Naive thymus-derived CD8-positive, alpha-beta T cell (primary cell): ENCODE results near the gene DEF6. TPM values are rescaled to one million over a fixed set of nuclear protein-coding genes. Genes with fewer than 3 reads are reported as not detected.

Source experiments
- ATAC-seq, 2 donors: fragments of 150-1000 bp; cut with Tn5 transposase in 1 of 2; sonication (Bioruptor Pico), chemical (Tn5 transposase) in 1 of 2; 1 replicate in 1 of 2; 2 replicates in 1 of 2; pipeline ENCODE4 v1.10.0; 2021; ENCODE audit warnings: mild to moderate bottlenecking in 2 of 2, moderate library complexity in 2 of 2
- POLR2A ChIA-PET: fragments of 350-600 bp; sonication (Branson Sonifier 250); formaldehyde crosslinking; loops from one replicate; lab custom pipeline; 2021; ENCODE audit warnings: antibody characterized with exemption; lab: Charles Lee
- DNase-seq, 10 donors: peaks; one replicate each; pipeline versions ENCODE4 v3.0.0 to v3.0.0-alpha.2; 2020 to 2022
- H3K27ac Mint-ChIP-seq, 10 donors: one replicate each; pipeline ENCODE4 v1.8.0; 2020 to 2022; ENCODE audit warnings: mild to moderate bottlenecking in 10 of 10, mixed read lengths in 10 of 10, moderate library complexity in 4 of 10, inconsistent platforms in 1 of 10
- H3K27me3 Mint-ChIP-seq, 5 donors: one replicate each; pipeline ENCODE4 v1.8.0; 2021 to 2022; ENCODE audit warnings: mixed read lengths in 5 of 5
- H3K36me3 Mint-ChIP-seq, 3 donors: one replicate each; pipeline ENCODE4 v1.8.0; 2020 to 2022; ENCODE audit warnings: mixed read lengths in 3 of 3, mild to moderate bottlenecking in 2 of 3, inconsistent platforms in 1 of 3
- H3K4me1 Mint-ChIP-seq, 4 donors: one replicate each; pipeline ENCODE4 v1.8.0; 2021 to 2022; ENCODE audit warnings: mixed read lengths in 4 of 4
- H3K4me3 Mint-ChIP-seq, 10 donors: one replicate each; pipeline ENCODE4 v1.8.0; 2020 to 2022; ENCODE audit warnings: mild to moderate bottlenecking in 10 of 10, mixed read lengths in 10 of 10, moderate library complexity in 6 of 10, inconsistent platforms in 1 of 10
- H3K9me3 Mint-ChIP-seq, 9 donors: one replicate each; pipeline ENCODE4 v1.8.0; 2020 to 2022; ENCODE audit warnings: mixed read lengths in 9 of 9, mild to moderate bottlenecking in 3 of 9, inconsistent platforms in 1 of 9, moderate library complexity in 1 of 9
- polyA plus RNA-seq, 3 donors: library from polyadenylated mRNA; unstranded; fragments of 300-500 nt; fragmentation: Illumina TruSeq; gene quantifications; one replicate each; pipeline ENCODE4 v1.2.3, GENCODE V29; 2021
- total RNA-seq, 8 experiments: library from RNA in 2 of 8; stranded (reverse) in 2 of 8; gene quantifications; one replicate each; pipeline ENCODE4 v1.2.3 and lab custom pipeline; 2021 to 2026

Gene DEF6
- 100 to 1,000 TPM; 263 to 268 TPM for total RNA-seq
- 100 to 1,000 TPM in 2 of 3 donors, 10 to 100 TPM in 1; 93.7 to 196 (median 136) TPM for polyA plus RNA-seq
- 125 to 430 (median 278) reads per million in 6 experiments for total RNA-seq (lab: John Stamatoyannopoulos, UW)

GRCh38 chr6:35297601-35298481, at the start of gene DEF6:
DEF6 (plus strand) TSS chr6:35297818; CDS start chr6:35297857, 39 bp downstream.
- H3K4me3 Mint-ChIP-seq = peak within 1 kb of the TSS; percentile 82 to 98 (median 90)
- no peaks in the 10 kb centered on the region for H3K9me3 Mint-ChIP-seq
- POLR2A ChIA-PET = interaction anchor here (0.6 to 26.1 kb wide), 11 partner anchors 9 to 439 kb away, joined by 3 to 766 read pairs (median 6); partner anchors contain the start of genes ARMC12, FANCE, PPARD and RPL10A
- no peaks in the 10 kb centered on the region for H3K27me3 Mint-ChIP-seq
- ATAC-seq = peak; percentile 82 to 87
- DNase-seq = peak; percentile 76 to 93 (median 86)
- H3K36me3 Mint-ChIP-seq = peaks cover 5 to 26% (median 9%) of the 10 kb centered on the region in 3 donors
- H3K27ac Mint-ChIP-seq = peak within 1 kb of the TSS; percentile 91 to 100 (median 97)
- H3K4me1 Mint-ChIP-seq = peaks cover 30 to 50% (median 47%) of the 10 kb centered on the region in 4 donors

- ATAC-seq = no peak
- Mint-ChIP-seq H3K4me3 (no peak overlapping the region), H3K27ac (no peak overlapping the region), H3K27me3 (no peaks in the 10 kb centered on the region), H3K36me3 (peaks cover 0 to 8% (median 6%) of the 10 kb centered on the region in 3 donors), H3K9me3 (no peaks in the 10 kb centered on the region), H3K4me1 (peaks cover 2 to 15% (median 9%) of the 10 kb centered on the region in 4 donors)
- no peak for DNase-seq
- POLR2A ChIA-PET = no interaction called here
These were observed 49.3 kb upstream of the DEF6 start for GRCh38 chr6:35248300-35248699.

GRCh38 chr6:35248965-35249364, 48.7 kb upstream of the DEF6 start:
- no peak for DNase-seq
- Mint-ChIP-seq H3K27ac (peak overlapping the region in 1 of 10 donors; percentile 24), H3K9me3 (no peaks in the 10 kb centered on the region), H3K4me1 (peaks cover 2 to 15% (median 10%) of the 10 kb centered on the region in 4 donors), H3K27me3 (no peaks in the 10 kb centered on the region), H3K36me3 (peaks cover 0 to 9% (median 6%) of the 10 kb centered on the region in 3 donors), H3K4me3 (no peak overlapping the region)
- POLR2A ChIA-PET = no interaction called here
- no peak for ATAC-seq

- Mint-ChIP-seq H3K9me3 (no peaks in the 10 kb centered on the region), H3K36me3 (peaks cover 0 to 6% (median 2%) of the 10 kb centered on the region in 3 donors), H3K4me1 (peaks cover 3 to 15% (median 10%) of the 10 kb centered on the region in 4 donors), H3K27ac (peak overlapping the region in 1 of 10 donors; percentile 39), H3K27me3 (no peaks in the 10 kb centered on the region), H3K4me3 (no peak overlapping the region)
- ATAC-seq (no peak), DNase-seq (no peak)
- POLR2A ChIA-PET = no interaction called here
These were observed 45.7 kb upstream of the DEF6 start for GRCh38 chr6:35251949-35252348.

- H3K27ac Mint-ChIP-seq = no peak overlapping the region
- POLR2A ChIA-PET = no interaction called here
These were observed 44.4 kb upstream of the DEF6 start for GRCh38 chr6:35253249-35253648.

GRCh38 chr6:35258336-35258735, 39.3 kb upstream of the DEF6 start:
- H3K4me1 Mint-ChIP-seq = peaks cover 25 to 47% (median 46%) of the 10 kb centered on the region in 4 donors
- DNase-seq (no peak), ATAC-seq (no peak)
- peak overlapping the region; percentile 93 to 99 (median 96) for H3K4me3 Mint-ChIP-seq
- H3K9me3 Mint-ChIP-seq = no peaks in the 10 kb centered on the region
- H3K36me3 Mint-ChIP-seq = peaks cover 0 to 3% (median 0%) of the 10 kb centered on the region in 3 donors
- POLR2A ChIA-PET = interaction anchor here (1.0 to 1.5 kb wide), 4 partner anchors 8 to 833 kb away, joined by 4 to 8 read pairs (median 6); partner anchors contain the start of gene RPS10
- no peaks in the 10 kb centered on the region for H3K27me3 Mint-ChIP-seq
- peak overlapping the region; percentile 87 to 99 (median 99) for H3K27ac Mint-ChIP-seq

More at GRCh38 chr6:35253249-35253648, 44.4 kb upstream of the DEF6 start:
- no peaks in the 10 kb centered on the region for H3K27me3 Mint-ChIP-seq
- H3K36me3 Mint-ChIP-seq = peaks cover 0 to 6% (median 2%) of the 10 kb centered on the region in 3 donors
- DNase-seq (no peak), ATAC-seq (no peak)
- H3K4me1 Mint-ChIP-seq = peaks cover 7 to 11% (median 9%) of the 10 kb centered on the region in 4 donors
- no peak overlapping the region for H3K4me3 Mint-ChIP-seq
- no peaks in the 10 kb centered on the region for H3K9me3 Mint-ChIP-seq

GRCh38 chr6:35258858-35259193, 38.8 kb upstream of the DEF6 start:
- no peaks in the 10 kb centered on the region for H3K9me3 Mint-ChIP-seq

GRCh38 chr6:35259194-35259947, 38.2 kb upstream of the DEF6 start, which contains the start of gene ZNF76:
ZNF76 (plus strand) TSS chr6:35259735; CDS start chr6:35281152, 21,417 bp downstream.
- Mint-ChIP-seq H3K9me3 (no peaks in the 10 kb centered on the region), H3K27ac (peak within 1 kb of the TSS; percentile 87 to 99 (median 99)), H3K36me3 (peaks cover 0 to 3% (median 0%) of the 10 kb centered on the region in 3 donors), H3K4me3 (peak within 1 kb of the TSS; percentile 93 to 99 (median 96)), H3K27me3 (no peaks in the 10 kb centered on the region), H3K4me1 (peaks cover 24 to 56% (median 55%) of the 10 kb centered on the region in 4 donors)
- ATAC-seq (peak; percentile 77 to 78), DNase-seq (peak; percentile 88 to 97 (median 92))
- POLR2A ChIA-PET = interaction anchor here (0.7 to 1.5 kb wide), 7 partner anchors 9 to 834 kb away, joined by 3 to 8 read pairs (median 5); partner anchors contain the start of gene RPS10

More at GRCh38 chr6:35258858-35259193, 38.8 kb upstream of the DEF6 start:
- Mint-ChIP-seq H3K27ac (peak overlapping the region; percentile 87 to 99 (median 99)), H3K4me1 (peaks cover 25 to 52% (median 50%) of the 10 kb centered on the region in 4 donors), H3K36me3 (peaks cover 0 to 3% (median 0%) of the 10 kb centered on the region in 3 donors), H3K27me3 (no peaks in the 10 kb centered on the region), H3K4me3 (peak overlapping the region; percentile 93 to 99 (median 96))
- POLR2A ChIA-PET = interaction anchor here (0.7 to 1.5 kb wide), 7 partner anchors 8 to 833 kb away, joined by 3 to 8 read pairs (median 5); partner anchors contain the start of gene RPS10
- DNase-seq (peak in 5 of 10 donors; percentile 22 to 75 (median 56)), ATAC-seq (peak; percentile 42 to 53)

- H3K36me3 Mint-ChIP-seq = peaks cover 0 to 3% (median 0%) of the 10 kb centered on the region in 3 donors
- DNase-seq (peak; percentile 59 to 89 (median 74)), ATAC-seq (peak; percentile 49 to 66)
- peaks cover 24 to 62% (median 60%) of the 10 kb centered on the region in 4 donors for H3K4me1 Mint-ChIP-seq
- H3K9me3 Mint-ChIP-seq = no peaks in the 10 kb centered on the region
- peak overlapping the region; percentile 83 to 99 (median 90) for H3K4me3 Mint-ChIP-seq
- H3K27ac Mint-ChIP-seq = peak overlapping the region; percentile 87 to 99 (median 97)
- POLR2A ChIA-PET = interaction anchor here (0.6 to 1.5 kb wide), 5 partner anchors 8 to 43 kb away, joined by 3 to 8 read pairs (median 5); no protein-coding TSS in a partner anchor
- H3K27me3 Mint-ChIP-seq = no peaks in the 10 kb centered on the region
These were observed 37.5 kb upstream of the DEF6 start for GRCh38 chr6:35259948-35260590.

GRCh38 chr6:35260591-35261570, 36.7 kb upstream of the DEF6 start:
- H3K36me3 Mint-ChIP-seq = peaks cover 0 to 3% (median 0%) of the 10 kb centered on the region in 3 donors
- no peak for ATAC-seq

More at GRCh38 chr6:35260591-35261570, 36.7 kb upstream of the DEF6 start:
- Mint-ChIP-seq H3K9me3 (no peaks in the 10 kb centered on the region), H3K27me3 (no peaks in the 10 kb centered on the region), H3K4me1 (peaks cover 29 to 67% (median 65%) of the 10 kb centered on the region in 4 donors), H3K4me3 (peak overlapping the region; percentile 83 to 99 (median 90)), H3K27ac (peak overlapping the region; percentile 87 to 99 (median 97))
- POLR2A ChIA-PET = interaction anchor here (0.5 to 1.2 kb wide), 4 partner anchors 8 to 835 kb away, joined by 3 to 4 read pairs (median 4); partner anchors contain the start of gene RPS10
- DNase-seq = peak in 1 of 10 donors; percentile 11
